Fibroblast of lung (primary cell): ENCODE results near the gene KIRREL3. TPM values are rescaled to one million over a fixed set of nuclear protein-coding genes. Genes with fewer than 3 reads are reported as not detected.

ENCODE experiments used
- DNase-seq, 2 donors: peaks; one replicate each; pipeline versions ENCODE4 v3.0.0 to v3.0.0-alpha.2; 2010; ENCODE audit warnings: low read depth in 2 of 2
- H2AFZ ChIP-seq: 2 replicates; pipeline ENCODE4 v1.5.1; 2012; ENCODE audit warnings: low read length, control low read depth, inconsistent platforms
- H3K27ac ChIP-seq: 2 replicates; pipeline ENCODE4 v1.5.1; 2011; ENCODE audit warnings: low read length, control low read depth; ENCODE audit not compliant: insufficient read depth
- H3K27me3 ChIP-seq: 2 replicates; pipeline ENCODE4 v1.5.1; 2011; ENCODE audit warnings: mild to moderate bottlenecking, low read length; ENCODE audit not compliant: control insufficient read depth, insufficient read depth
- H3K36me3 ChIP-seq: 2 replicates; pipeline ENCODE4 v1.5.1; 2011; ENCODE audit warnings: low read length; ENCODE audit not compliant: control insufficient read depth, insufficient read depth
- H3K4me1 ChIP-seq: 2 replicates; pipeline ENCODE4 v1.5.1; 2011; ENCODE audit warnings: low read length; ENCODE audit not compliant: control insufficient read depth, insufficient read depth; ENCODE audit errors: extremely low read depth
- H3K4me2 ChIP-seq: 2 replicates; pipeline ENCODE4 v1.5.1; 2011; ENCODE audit warnings: low read length, control low read depth; ENCODE audit not compliant: insufficient read depth; ENCODE audit errors: extremely low read depth
- H3K4me3 ChIP-seq, 4 experiments: fragments of 200-600 bp in 1 of 4; sonication (generic) in 1 of 4; replicated peaks in 1 of 4; 2 replicates each; pipeline ENCODE4 v1.5.1; 2011 to 2016; ENCODE audit warnings: low read length in 4 of 4, low read depth in 3 of 4, mild to moderate bottlenecking in 3 of 4, control low read depth in 2 of 4, inconsistent platforms in 1 of 4, mixed read lengths in 1 of 4; ENCODE audit not compliant: insufficient read depth in 1 of 4; ENCODE audit errors: control extremely low read depth in 1 of 4
- H3K79me2 ChIP-seq: 2 replicates; pipeline ENCODE4 v1.5.1; 2012; ENCODE audit warnings: mild to moderate bottlenecking, low read length, inconsistent platforms; ENCODE audit not compliant: control insufficient read depth, insufficient read depth
- H3K9ac ChIP-seq: 2 replicates; pipeline ENCODE4 v1.5.1; 2011; ENCODE audit warnings: mild to moderate bottlenecking, low read length, control low read depth; ENCODE audit not compliant: insufficient read depth
- H3K9me3 ChIP-seq: 2 replicates; pipeline ENCODE4 v1.5.1; 2012; ENCODE audit warnings: low read depth, low read length; ENCODE audit not compliant: control insufficient read depth, insufficient read depth
- H4K20me1 ChIP-seq: 2 replicates; pipeline ENCODE4 v1.5.1; 2011; ENCODE audit warnings: low read length; ENCODE audit not compliant: control insufficient read depth, insufficient read depth; ENCODE audit errors: extremely low read depth
- CTCF ChIP-seq, 2 donors: IDR thresholded peaks in 1 of 2; conservative IDR thresholded peaks in 1 of 2; 1 replicate in 1 of 2; 2 replicates in 1 of 2; pipeline ENCODE4 v1.5.1; 2011 to 2012; ENCODE audit warnings: low read length in 2 of 2, control low read depth in 1 of 2, inconsistent platforms in 1 of 2, low read depth in 1 of 2, mild to moderate bottlenecking in 1 of 2
- EZH2 ChIP-seq: IDR thresholded peaks from 2 replicates; pipeline ENCODE4 v1.5.1; 2012; ENCODE audit warnings: low read length, control low read depth, mild to moderate bottlenecking; ENCODE audit errors: missing control alignments
- polyA plus RNA-seq, 2 donors: library from polyadenylated mRNA; depleted of rRNA in 1 of 2; stranded (reverse) in 1 of 2; unstranded in 1 of 2; fragments of >200 nt; gene quantifications; 2 replicates each; pipeline ENCODE4 v1.2.1, GENCODE V29; 2011 to 2012; ENCODE audit warnings: missing spikeins in 1 of 2
- total RNA-seq: library from RNA; depleted of rRNA; stranded (reverse); fragments of >200 nt; gene quantifications from 2 replicates; pipeline ENCODE4 v1.2.1, GENCODE V29; 2014

Gene KIRREL3
- total and polyA plus RNA-seq, 2 donors (not counting 1 experiment from before 2014, with no cell fraction given), result 2.8 to 6.1 TPM

GRCh38 chr11:126927623-126928022 is 72.9 kb downstream of the KIRREL3 start:
- H3K4me3 ChIP-seq, result no peak overlapping the region
- H3K4me1 ChIP-seq, result peaks cover 5% of the 10 kb centered on the region
- no peaks in the 10 kb centered on the region for H3K36me3 ChIP-seq
- DNase-seq, result peak in 1 of 2 donors; percentile 53
- no peaks in the 10 kb centered on the region for H4K20me1 ChIP-seq
- H3K4me2 ChIP-seq, result no peak overlapping the region
- TF ChIP-seq CTCF (conservative IDR thresholded peaks at IDR 0.05 in 1 of 2, IDR thresholded peaks at IDR 0.05 in 1 of 2; ENCODE audit: low read depth in 1 of 2, low read length in 2 of 2) (no peak), EZH2 (no peak)
- H2AFZ ChIP-seq, result no peak overlapping the region
- H3K9me3 ChIP-seq, result no peaks in the 10 kb centered on the region
- no peaks in the 10 kb centered on the region for H3K27me3 ChIP-seq
- H3K79me2 ChIP-seq, result no peaks in the 10 kb centered on the region
- no peak overlapping the region for H3K27ac ChIP-seq
- H3K9ac ChIP-seq, result no peak overlapping the region

- Histone ChIP-seq H2AFZ (no peak overlapping the region), H3K79me2 (no peaks in the 10 kb centered on the region), H3K27ac (no peak overlapping the region), H3K27me3 (no peaks in the 10 kb centered on the region), H3K36me3 (no peaks in the 10 kb centered on the region), H3K4me3 (no peak overlapping the region), H3K4me1 (peaks cover 5% of the 10 kb centered on the region), H4K20me1 (no peaks in the 10 kb centered on the region), H3K9me3 (no peaks in the 10 kb centered on the region), H3K9ac (no peak overlapping the region), H3K4me2 (peak overlapping the region; percentile 33)
- peak; percentile 27 to 83 for DNase-seq
- TF ChIP-seq CTCF (conservative IDR thresholded peaks at IDR 0.05 in 1 of 2, IDR thresholded peaks at IDR 0.05 in 1 of 2; ENCODE audit: low read depth in 1 of 2, low read length in 2 of 2), result no peak
- no peak for TF ChIP-seq EZH2
These were observed 74.2 kb downstream of the KIRREL3 start for GRCh38 chr11:126926376-126926791.

- Histone ChIP-seq H3K4me2 (peak overlapping the region; percentile 9), H3K9ac (no peak overlapping the region), H3K36me3 (no peaks in the 10 kb centered on the region), H3K27ac (no peak overlapping the region), H2AFZ (no peak overlapping the region), H3K4me3 (no peak overlapping the region), H3K27me3 (no peaks in the 10 kb centered on the region), H3K79me2 (no peaks in the 10 kb centered on the region), H3K9me3 (no peaks in the 10 kb centered on the region), H4K20me1 (no peaks in the 10 kb centered on the region), H3K4me1 (peaks cover 5% of the 10 kb centered on the region)
- TF ChIP-seq EZH2, result no peak
- TF ChIP-seq CTCF (conservative IDR thresholded peaks at IDR 0.05 in 1 of 2, IDR thresholded peaks at IDR 0.05 in 1 of 2; ENCODE audit: low read depth in 1 of 2, low read length in 2 of 2), result no peak
- DNase-seq, result peak in 1 of 2 donors; percentile 65
These were observed 75.1 kb downstream of the KIRREL3 start for GRCh38 chr11:126925321-126926093.
